Activated CD8-positive, alpha-beta T cell treated with anti-CD3 and anti-CD28 coated beads, Interleukin-2, amount 10 ng/mL, durations not matched to agents 7 days and 5 days (primary cell): ENCODE data around the gene STK17A. TPM values are rescaled to one million over a fixed set of nuclear protein-coding genes. Genes with fewer than 3 reads are reported as not detected.

Source experiments
- ATAC-seq: fragments of 150-1000 bp; cut with Tn5 transposase; one replicate; pipeline ENCODE4 v1.10.0; 2021; ENCODE audit warnings: moderate library complexity
- CTCF ChIA-PET: fragments of 350-600 bp; sonication (Branson Sonifier 250); formaldehyde crosslinking; loops from one replicate; lab custom pipeline; 2021; ENCODE audit warnings: antibody characterized with exemption; lab: Charles Lee
- POLR2A ChIA-PET: fragments of 350-600 bp; sonication (Branson Sonifier 250); formaldehyde crosslinking; loops from one replicate; lab custom pipeline; 2021; ENCODE audit warnings: antibody characterized with exemption; lab: Charles Lee
- DNase-seq: peaks from one replicate; pipeline ENCODE4 v3.0.0-alpha.2; 2020
- H3K27ac Mint-ChIP-seq: one replicate; pipeline ENCODE4 v1.8.0; 2021; ENCODE audit warnings: mild to moderate bottlenecking, mixed read lengths
- H3K27me3 Mint-ChIP-seq: one replicate; pipeline ENCODE4 v1.8.0; 2021; ENCODE audit warnings: low read depth, mixed read lengths
- H3K36me3 Mint-ChIP-seq: one replicate; pipeline ENCODE4 v1.8.0; 2021; ENCODE audit warnings: low read depth, mixed read lengths
- H3K4me1 Mint-ChIP-seq: one replicate; pipeline ENCODE4 v1.8.0; 2021; ENCODE audit warnings: low read depth, mixed read lengths
- H3K4me3 Mint-ChIP-seq: one replicate; pipeline ENCODE4 v1.8.0; 2021; ENCODE audit warnings: mild to moderate bottlenecking, mixed read lengths
- H3K9me3 Mint-ChIP-seq: one replicate; pipeline ENCODE4 v1.8.0; 2022; ENCODE audit warnings: mixed read lengths; ENCODE audit not compliant: insufficient read depth
- total RNA-seq, 2 experiments: library from RNA; stranded (reverse); gene quantifications; one replicate each; pipeline ENCODE4 v1.2.3, GENCODE V29; 2021

Gene STK17A
- total RNA-seq, 2 experiments from 2014 or later, result 67.9 to 69.0 TPM

DNA sequence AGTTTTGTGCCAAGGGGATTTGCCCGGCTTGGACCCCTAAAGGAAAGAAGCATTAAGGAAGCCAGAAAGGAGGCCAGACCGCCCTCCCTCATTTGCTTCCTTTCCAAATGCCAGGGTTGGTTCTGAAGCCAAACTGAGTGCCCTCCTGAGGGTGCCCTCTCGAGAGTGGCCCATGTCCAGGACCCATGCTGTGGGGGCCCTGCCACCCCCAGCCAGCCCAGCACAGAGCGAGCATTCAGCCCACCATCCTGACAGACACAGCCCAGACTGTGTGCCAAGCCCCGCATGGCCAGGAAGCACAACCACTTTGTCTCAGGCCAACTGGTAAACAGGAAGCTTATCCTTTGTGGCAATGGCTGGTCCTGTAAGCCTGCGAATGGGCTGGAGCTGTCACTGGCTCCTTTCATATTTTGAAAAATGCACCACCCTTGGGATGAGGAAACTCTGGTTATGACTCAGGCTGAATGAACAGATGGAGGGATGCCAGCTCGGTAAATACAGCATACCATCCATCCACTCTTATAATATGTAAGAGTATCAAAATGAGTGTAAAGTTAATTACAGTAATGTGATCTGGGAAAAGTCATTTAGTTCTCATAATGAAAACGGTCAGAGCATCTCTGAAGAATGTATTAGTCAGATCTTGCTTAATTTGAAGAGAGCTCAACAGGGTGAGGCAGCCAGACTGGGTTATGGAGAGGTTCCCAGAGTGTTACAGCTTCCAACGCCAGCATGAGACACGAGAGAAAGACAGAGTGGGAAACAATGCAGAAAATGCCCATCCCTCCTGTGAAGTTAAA, 65.0 kb downstream of the STK17A start:
- H3K36me3 Mint-ChIP-seq, result peaks cover 63% of the 10 kb centered on the region
- ChIA-PET CTCF (interaction anchor here (0.7 to 10.9 kb wide), 13 partner anchors 9 to 716 kb away, joined by 3 to 150 read pairs (median 9); partner anchors contain the start of genes MRPL32, PSMA2 and STK17A), POLR2A (interaction anchor here (1.0 to 4.6 kb wide), 11 partner anchors 8 to 62 kb away, joined by 3 to 142 read pairs (median 5); partner anchors contain the start of gene STK17A)
- peak overlapping the region; percentile 89 for H3K27ac Mint-ChIP-seq
- no peaks in the 10 kb centered on the region for H3K9me3 Mint-ChIP-seq
- ATAC-seq (peak; percentile 14), DNase-seq (peak; percentile 48)
- peaks cover 95% of the 10 kb centered on the region for H3K4me1 Mint-ChIP-seq
- peak overlapping the region; percentile 71 for H3K4me3 Mint-ChIP-seq
- H3K27me3 Mint-ChIP-seq, result no peaks in the 10 kb centered on the region

- Mint-ChIP-seq H3K9me3 (no peaks in the 10 kb centered on the region), H3K36me3 (peaks cover 60% of the 10 kb centered on the region), H3K4me1 (peaks cover 92% of the 10 kb centered on the region), H3K27ac (peak overlapping the region; percentile 89), H3K27me3 (no peaks in the 10 kb centered on the region), H3K4me3 (peak overlapping the region; percentile 71)
- DNase-seq (peak; percentile 88), ATAC-seq (peak; percentile 62)
- ChIA-PET POLR2A (interaction anchor here (0.7 to 4.6 kb wide), 17 partner anchors 9 to 70 kb away, joined by 3 to 142 read pairs (median 4); partner anchors contain the start of gene STK17A), CTCF (interaction anchor here (0.7 to 10.9 kb wide), 18 partner anchors 10 to 717 kb away, joined by 3 to 150 read pairs (median 5); partner anchors contain the start of genes MRPL32, PSMA2 and STK17A)
Measured at GRCh38 chr7:43648473-43649406, 65.8 kb downstream of the STK17A start.

DNA sequence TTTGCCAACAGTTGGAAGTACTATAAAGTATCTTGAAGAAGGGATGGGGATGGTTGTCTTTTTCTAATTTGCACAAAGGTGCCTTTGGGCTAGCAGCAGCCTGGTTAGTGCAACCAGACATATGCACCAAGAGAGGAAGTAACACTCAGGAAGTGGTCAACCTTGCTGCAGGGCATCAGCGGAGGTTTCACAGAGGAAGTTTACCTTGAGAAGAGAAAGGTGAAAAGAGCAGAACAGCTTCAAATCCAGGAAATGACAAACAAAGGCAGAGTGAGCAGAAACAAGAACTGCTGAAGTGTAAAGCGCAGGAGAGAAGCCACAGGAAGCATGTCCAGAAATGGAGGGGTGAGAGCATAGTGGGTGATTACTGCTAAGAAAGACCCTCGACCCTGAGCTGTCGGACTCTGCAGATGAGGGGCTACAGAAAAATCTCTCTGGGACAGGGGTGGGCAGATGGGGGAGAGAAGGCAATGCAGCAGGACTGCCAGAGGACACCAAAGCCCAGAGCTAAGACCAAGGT, 66.9 kb downstream of the STK17A start:
- DNase-seq, result peak; percentile 89
- H3K27ac Mint-ChIP-seq, result peak overlapping the region; percentile 89
- POLR2A ChIA-PET, result interaction anchor here (0.9 to 4.6 kb wide), 18 partner anchors 10 to 718 kb away, joined by 3 to 142 read pairs (median 5); partner anchors contain the start of genes MRPL32, PSMA2 and STK17A
- peak overlapping the region; percentile 71 for H3K4me3 Mint-ChIP-seq
- no peaks in the 10 kb centered on the region for H3K27me3 Mint-ChIP-seq
- no peaks in the 10 kb centered on the region for H3K9me3 Mint-ChIP-seq
- CTCF ChIA-PET, result interaction anchor here (0.7 to 10.9 kb wide), 17 partner anchors 11 to 189 kb away, joined by 3 to 150 read pairs (median 5); partner anchors contain the start of gene STK17A
- H3K4me1 Mint-ChIP-seq, result peaks cover 92% of the 10 kb centered on the region
- peak; percentile 60 for ATAC-seq
- peaks cover 59% of the 10 kb centered on the region for H3K36me3 Mint-ChIP-seq

- DNase-seq (peak; percentile 52), ATAC-seq (no peak)
- ChIA-PET POLR2A (interaction anchor here (0.9 to 4.6 kb wide), 17 partner anchors 11 to 719 kb away, joined by 3 to 142 read pairs (median 5); partner anchors contain the start of genes MRPL32, PSMA2 and STK17A), CTCF (interaction anchor here (0.7 to 10.9 kb wide), 13 partner anchors 12 to 134 kb away, joined by 3 to 150 read pairs (median 6); partner anchors contain the start of gene STK17A)
- Mint-ChIP-seq H3K9me3 (no peaks in the 10 kb centered on the region), H3K36me3 (peaks cover 54% of the 10 kb centered on the region), H3K4me1 (peaks cover 87% of the 10 kb centered on the region), H3K27me3 (no peaks in the 10 kb centered on the region), H3K27ac (peak overlapping the region; percentile 89), H3K4me3 (peak overlapping the region; percentile 71)
Measured at GRCh38 chr7:43650457-43651052, 67.6 kb downstream of the STK17A start.

DNA sequence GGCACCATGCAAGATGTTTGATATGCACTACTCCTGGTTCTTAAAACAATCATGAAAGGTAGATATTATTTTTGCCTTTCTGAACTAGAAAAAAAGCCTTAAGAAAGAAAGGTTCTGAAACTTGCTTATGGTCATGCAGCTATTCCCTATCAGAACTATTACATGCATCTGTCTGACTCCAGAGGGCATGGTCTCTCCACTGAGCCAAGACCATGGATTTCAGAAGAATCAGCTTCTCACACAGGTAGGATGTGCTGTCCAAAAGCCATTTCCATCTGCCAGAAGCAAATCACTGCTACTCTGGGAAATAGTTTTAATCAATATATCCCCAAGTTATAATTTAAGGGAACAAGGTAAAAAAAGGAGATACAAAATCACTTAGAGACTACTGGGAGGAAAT, 69.5 kb downstream of the STK17A start:
- Mint-ChIP-seq H3K4me1 (peaks cover 79% of the 10 kb centered on the region), H3K9me3 (no peaks in the 10 kb centered on the region), H3K4me3 (no peak overlapping the region), H3K27me3 (no peaks in the 10 kb centered on the region), H3K27ac (peak overlapping the region; percentile 89), H3K36me3 (peaks cover 45% of the 10 kb centered on the region)
- CTCF ChIA-PET, result interaction anchor here (0.7 to 10.9 kb wide), 4 partner anchors 22 to 70 kb away, joined by 4 to 150 read pairs (median 68); partner anchors contain the start of gene STK17A
- ATAC-seq, result no peak
- POLR2A ChIA-PET, result interaction anchor here (1.0 kb wide), 1 partner anchor 13 kb away, joined by 4 read pairs; no protein-coding TSS in a partner anchor
- DNase-seq, result no peak

DNA sequence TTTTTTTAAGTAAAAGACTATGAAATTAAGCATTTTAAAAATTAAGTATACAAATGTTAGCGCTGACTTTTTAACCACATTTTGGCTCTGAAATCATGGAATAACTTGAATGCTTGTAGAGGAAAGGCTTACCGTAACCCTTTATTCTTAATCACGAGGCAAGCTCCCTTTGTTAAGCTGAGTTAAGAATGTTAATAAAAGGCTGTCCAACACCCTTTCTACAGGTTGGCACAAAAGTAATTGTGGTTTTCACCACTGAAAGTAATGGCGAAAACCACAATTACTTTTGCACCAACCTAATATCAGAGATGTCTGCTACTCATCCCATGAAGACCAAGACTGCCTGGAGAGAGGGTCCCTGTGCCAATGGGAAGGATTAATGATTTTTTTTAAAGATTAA, 70.6 kb downstream of the STK17A start:
- ChIA-PET CTCF (interaction anchor here (1.2 to 1.6 kb wide), 4 partner anchors 44 to 71 kb away, joined by 3 to 7 read pairs (median 4); partner anchors contain the start of gene STK17A), POLR2A (interaction anchor here (0.9 kb wide), 2 partner anchors 14 to 71 kb away, joined by 3 to 4 read pairs; partner anchors contain the start of gene STK17A)
- Mint-ChIP-seq H3K4me1 (peaks cover 75% of the 10 kb centered on the region), H3K4me3 (no peak overlapping the region), H3K27ac (no peak overlapping the region), H3K9me3 (no peaks in the 10 kb centered on the region), H3K27me3 (no peaks in the 10 kb centered on the region), H3K36me3 (peaks cover 43% of the 10 kb centered on the region)
- DNase-seq (no peak), ATAC-seq (no peak)

GRCh38 chr7:43653891-43654504, 71.1 kb downstream of the STK17A start:
- ChIA-PET POLR2A (interaction anchor here (0.9 kb wide), 2 partner anchors 14 to 71 kb away, joined by 3 to 4 read pairs; partner anchors contain the start of gene STK17A), CTCF (interaction anchor here (1.2 to 1.6 kb wide), 4 partner anchors 44 to 72 kb away, joined by 3 to 7 read pairs (median 4); partner anchors contain the start of gene STK17A)
- Mint-ChIP-seq H3K27me3 (no peaks in the 10 kb centered on the region), H3K4me3 (no peak overlapping the region), H3K4me1 (peaks cover 75% of the 10 kb centered on the region), H3K27ac (peak overlapping the region; percentile 44), H3K9me3 (no peaks in the 10 kb centered on the region), H3K36me3 (peaks cover 49% of the 10 kb centered on the region)
- DNase-seq (no peak), ATAC-seq (no peak)

GRCh38 chr7:43655584-43655983, 72.7 kb downstream of the STK17A start:
- DNase-seq (no peak), ATAC-seq (no peak)
- peaks cover 73% of the 10 kb centered on the region for H3K4me1 Mint-ChIP-seq
- peaks cover 55% of the 10 kb centered on the region for H3K36me3 Mint-ChIP-seq
- H3K27me3 Mint-ChIP-seq, result no peaks in the 10 kb centered on the region
- no peak overlapping the region for H3K27ac Mint-ChIP-seq
- H3K4me3 Mint-ChIP-seq, result no peak overlapping the region
- ChIA-PET POLR2A (no interaction called here), CTCF (interaction anchor here (1.2 kb wide), 1 partner anchor 42 kb away, joined by 3 read pairs; no protein-coding TSS in a partner anchor)
- no peaks in the 10 kb centered on the region for H3K9me3 Mint-ChIP-seq

DNA sequence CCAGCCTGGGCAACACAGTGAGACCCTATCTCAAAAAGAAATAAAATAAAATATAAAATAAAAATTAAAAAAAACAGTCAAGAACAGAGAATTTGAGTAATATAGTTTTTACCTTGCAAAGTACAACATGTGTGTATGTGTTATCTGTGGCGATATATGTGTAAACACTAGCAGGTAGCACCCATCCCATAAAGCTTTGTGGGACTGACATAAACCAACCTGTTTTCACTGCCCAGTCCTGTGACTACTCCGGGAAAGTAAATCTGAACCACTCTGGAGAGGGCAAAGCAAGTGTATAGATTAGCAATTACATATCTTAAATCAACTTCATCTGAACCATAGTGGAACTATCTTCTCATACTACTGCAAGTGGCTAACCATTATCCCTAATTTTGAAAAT, 74.1 kb downstream of the STK17A start:
- peaks cover 67% of the 10 kb centered on the region for H3K4me1 Mint-ChIP-seq
- no peaks in the 10 kb centered on the region for H3K9me3 Mint-ChIP-seq
- ChIA-PET CTCF (interaction anchor here (1.3 kb wide), 1 partner anchor 74 kb away, joined by 6 read pairs; the partner anchor contains the start of gene STK17A), POLR2A (no interaction called here)
- DNase-seq (no peak), ATAC-seq (no peak)
- no peak overlapping the region for H3K4me3 Mint-ChIP-seq
- H3K27ac Mint-ChIP-seq, result no peak overlapping the region
- H3K27me3 Mint-ChIP-seq, result no peaks in the 10 kb centered on the region
- H3K36me3 Mint-ChIP-seq, result peaks cover 53% of the 10 kb centered on the region
